GM23248 (cell line): Measurements from ENCODE around the gene MXI1. TPM values are rescaled to one million over a fixed set of nuclear protein-coding genes. Genes with fewer than 3 reads are reported as not detected.

Experiments
- DNase-seq: peaks from one replicate; pipeline ENCODE4 v3.0.0-alpha.2; 2015
- H2AFZ ChIP-seq: fragments of 200-600 bp; sonication (generic); 2 replicates; pipeline ENCODE4 v1.6.1; 2016; ENCODE audit warnings: antibody characterized with exemption
- H3F3A ChIP-seq: fragments of 200-600 bp; sonication (generic); 2 replicates; pipeline ENCODE4 v1.6.1; 2016; ENCODE audit warnings: mild to moderate bottlenecking, antibody characterized with exemption, mixed run types; ENCODE audit not compliant: insufficient read depth
- H3K27ac ChIP-seq: fragments of 200-600 bp; sonication (generic); 2 replicates; pipeline ENCODE4 v1.5.1; 2016; ENCODE audit warnings: mild to moderate bottlenecking
- H3K27me3 ChIP-seq: fragments of 200-600 bp; sonication (generic); replicated peaks from 2 replicates; pipeline ENCODE4 v1.6.1; 2016; ENCODE audit warnings: mild to moderate bottlenecking; ENCODE audit not compliant: insufficient read depth
- H3K36me3 ChIP-seq: fragments of 200-600 bp; sonication (generic); 2 replicates; pipeline ENCODE4 v1.6.1; 2016; ENCODE audit warnings: low read depth, mild to moderate bottlenecking
- H3K4me1 ChIP-seq: fragments of 200-600 bp; sonication (generic); 2 replicates; pipeline ENCODE4 v1.6.1; 2016; ENCODE audit warnings: mild to moderate bottlenecking; ENCODE audit not compliant: insufficient read depth
- H3K4me2 ChIP-seq: fragments of 200-600 bp; sonication (generic); one replicate; pipeline ENCODE4 v1.6.1; 2016; ENCODE audit warnings: mild to moderate bottlenecking; ENCODE audit not compliant: unreplicated experiment
- H3K4me3 ChIP-seq: fragments of 200-600 bp; sonication (generic); 2 replicates; pipeline ENCODE4 v1.5.1; 2016; ENCODE audit warnings: mild to moderate bottlenecking
- H3K79me2 ChIP-seq: fragments of 200-600 bp; sonication (generic); 2 replicates; pipeline ENCODE4 v1.6.1; 2016; ENCODE audit warnings: mild to moderate bottlenecking; ENCODE audit not compliant: insufficient read depth
- H3K9ac ChIP-seq: fragments of 200-600 bp; sonication (generic); 2 replicates; pipeline ENCODE4 v1.6.1; 2016; ENCODE audit warnings: mild to moderate bottlenecking
- H3K9me2 ChIP-seq: fragments of 200-600 bp; sonication (generic); 2 replicates; pipeline ENCODE4 v1.6.1; 2016; ENCODE audit warnings: mixed run types, mild to moderate bottlenecking, moderate library complexity; ENCODE audit not compliant: insufficient read depth
- H3K9me3 ChIP-seq: fragments of 200-600 bp; sonication (generic); one replicate; pipeline ENCODE4 v1.6.1; 2017; ENCODE audit warnings: low read depth
- H4K20me1 ChIP-seq: fragments of 200-600 bp; sonication (generic); 2 replicates; pipeline ENCODE4 v1.6.0; 2016; ENCODE audit not compliant: insufficient read depth
- EZH2 ChIP-seq: fragments of 200-600 bp; sonication (generic); IDR thresholded peaks from 2 replicates; pipeline ENCODE4 v1.6.1; 2018; ENCODE audit warnings: antibody characterized with exemption, mild to moderate bottlenecking; ENCODE audit not compliant: insufficient read depth, poor library complexity, severe bottlenecking
- EZH2phosphoT487 ChIP-seq: fragments of 200-600 bp; sonication (generic); IDR thresholded peaks from 2 replicates; pipeline ENCODE4 v1.6.1; 2018; ENCODE audit warnings: antibody characterized with exemption, moderate library complexity, mild to moderate bottlenecking, low read depth; ENCODE audit not compliant: insufficient read depth
- WGBS, 2 experiments: methylation state at CpG; one replicate each; pipeline ENCODE4 v1.1.6; 2015 to 2017; ENCODE audit warnings: low lambda C conversion rate in 2 of 2, low coverage in 1 of 2; ENCODE audit errors: missing lambda C conversion rate in 2 of 2; 5-methylcytosine and 5-hydroxymethylcytosine counted together
- in situ Hi-C: fragments of 300-500 bp; cut with MboI; formaldehyde crosslinking; loops from 2 replicates; pipeline ENCODE4 v1.15.0; 2020
- polyA plus RNA-seq: library from polyadenylated mRNA; unstranded; fragments of >200 nt; fragmentation: Nextera tagmentation; extraction: Ambion mirVana; gene quantifications from 2 replicates; pipeline ENCODE4 v1.2.1, GENCODE V29; 2016
- total RNA-seq: library from RNA; depleted of rRNA; stranded (reverse); fragments of >200 nt; shearing (Covaris generic); gene quantifications from 2 replicates; pipeline ENCODE4 v1.2.3, GENCODE V29; 2014

Gene MXI1
- total and polyA plus RNA-seq, 2 experiments from 2014 or later = 17.6 to 25.7 TPM

GRCh38 chr10:110304394-110304779, 97.0 kb downstream of the MXI1 start:
- H3F3A ChIP-seq = peaks cover 7% of the 10 kb centered on the region
- in situ Hi-C loops = loop anchor here (25.0 kb wide), 1 partner anchor 583 kb away; no protein-coding TSS in a partner anchor

GRCh38 chr10:110304780-110305421, 97.5 kb downstream of the MXI1 start, which contains the start of gene SMNDC1:
Gene SMNDC1 (minus strand): TSS chr10:110304920. CDS start chr10:110303587, 1,333 bp downstream.
- H3K4me1 ChIP-seq = peaks cover 45% of the 10 kb centered on the region
- H3K9me3 ChIP-seq = no peaks in the 10 kb centered on the region
- H3K27ac ChIP-seq = peak within 1 kb of the TSS; percentile 84
- H3K27me3 ChIP-seq = no peaks in the 10 kb centered on the region
- H3F3A ChIP-seq = peaks cover 9% of the 10 kb centered on the region
- peaks cover 34% of the 10 kb centered on the region for H3K36me3 ChIP-seq
- no peaks in the 10 kb centered on the region; the same call in none of the 2 replicates for H4K20me1 ChIP-seq
- in situ Hi-C loops = loop anchor here (25.0 kb wide), 1 partner anchor 582 kb away; no protein-coding TSS in a partner anchor
- peak within 1 kb of the TSS; percentile 96 for H3K4me2 ChIP-seq
- H3K4me3 ChIP-seq = peak within 1 kb of the TSS; percentile 90
- peaks cover 48% of the 10 kb centered on the region for H3K79me2 ChIP-seq
- H3K9me2 ChIP-seq = no peaks in the 10 kb centered on the region
- DNase-seq = peak; percentile 100
- peak within 1 kb of the TSS; percentile 93 for H3K9ac ChIP-seq
- no peak for TF ChIP-seq EZH2
- no peak for TF ChIP-seq EZH2phosphoT487
- WGBS, 2 experiments = 0 to 1% methylated on average over 31 to 42 of the region's 42 CpGs
- peak within 1 kb of the TSS; percentile 90 for H2AFZ ChIP-seq

More at GRCh38 chr10:110304394-110304779, 97.0 kb downstream of the MXI1 start:
- Histone ChIP-seq H3K4me1 (peaks cover 50% of the 10 kb centered on the region), H2AFZ (peak overlapping the region; percentile 68), H3K9ac (peak overlapping the region; percentile 93), H3K36me3 (peaks cover 39% of the 10 kb centered on the region), H3K27me3 (no peaks in the 10 kb centered on the region), H3K9me3 (no peaks in the 10 kb centered on the region), H3K79me2 (peaks cover 53% of the 10 kb centered on the region), H3K4me2 (peak overlapping the region; percentile 96), H4K20me1 (no peaks in the 10 kb centered on the region; the same call in none of the 2 replicates), H3K9me2 (no peaks in the 10 kb centered on the region), H3K4me3 (peak overlapping the region; percentile 90), H3K27ac (peak overlapping the region; percentile 84)
- 1% methylated on average over 31 to 33 of the region's 42 CpGs for WGBS, 2 experiments
- peak; percentile 75 for DNase-seq
- TF ChIP-seq EZH2phosphoT487 (no peak), EZH2 (no peak)

GRCh38 chr10:110305767-110306451, 98.5 kb downstream of the MXI1 start:
- DNase-seq = peak; percentile 94
- Histone ChIP-seq H3K9ac (peak overlapping the region; percentile 93), H3K9me2 (no peaks in the 10 kb centered on the region), H2AFZ (peak overlapping the region; percentile 90), H3F3A (peaks cover 16% of the 10 kb centered on the region), H3K9me3 (no peaks in the 10 kb centered on the region), H3K4me2 (peak overlapping the region; percentile 94), H3K36me3 (peaks cover 24% of the 10 kb centered on the region), H3K4me3 (peak overlapping the region; percentile 54), H3K79me2 (peaks cover 38% of the 10 kb centered on the region), H3K27me3 (no peaks in the 10 kb centered on the region), H4K20me1 (no peaks in the 10 kb centered on the region; the same call in none of the 2 replicates), H3K27ac (peak overlapping the region; percentile 84), H3K4me1 (peaks cover 39% of the 10 kb centered on the region)
- WGBS, 2 experiments = 52 to 56% methylated on average over 17 of the region's 17 CpGs
- TF ChIP-seq EZH2 (no peak), EZH2phosphoT487 (no peak)
- in situ Hi-C loops = loop anchor here (25.0 kb wide), 1 partner anchor 581 kb away; no protein-coding TSS in a partner anchor

GRCh38 chr10:110306452-110306768, 99.0 kb downstream of the MXI1 start:
- no peak for TF ChIP-seq EZH2phosphoT487
- TF ChIP-seq EZH2 = no peak
- Histone ChIP-seq H3K79me2 (peaks cover 33% of the 10 kb centered on the region), H3K27ac (no peak overlapping the region), H3K27me3 (no peaks in the 10 kb centered on the region), H3F3A (peaks cover 18% of the 10 kb centered on the region), H3K9me3 (no peaks in the 10 kb centered on the region), H3K4me1 (peaks cover 37% of the 10 kb centered on the region), H2AFZ (peak overlapping the region; percentile 21; the same call in 1 of the 2 replicates), H4K20me1 (no peaks in the 10 kb centered on the region; the same call in 1 of the 2 replicates), H3K9me2 (no peaks in the 10 kb centered on the region), H3K4me2 (peak overlapping the region; percentile 94), H3K4me3 (peak overlapping the region; percentile 54; the same call in 1 of the 2 replicates), H3K9ac (peak overlapping the region; percentile 93), H3K36me3 (peaks cover 19% of the 10 kb centered on the region)
- no peak for DNase-seq
- 0 to 6% methylated on average over 2 of the region's 2 CpGs for WGBS, 2 experiments
- in situ Hi-C loops = loop anchor here (25.0 kb wide), 1 partner anchor 581 kb away; no protein-coding TSS in a partner anchor
